NAMALWA (cell line): ENCODE measurements around the gene TMEM125.
A peak's percentile ranks its signal among the peaks of the same experiment; 100 is the strongest.

Experiments
- DNase-seq: peaks from one replicate; pipeline ENCODE4 v3.0.0-alpha.2; 2015; ENCODE audit warnings: low spot score

Gene TMEM125

DNA sequence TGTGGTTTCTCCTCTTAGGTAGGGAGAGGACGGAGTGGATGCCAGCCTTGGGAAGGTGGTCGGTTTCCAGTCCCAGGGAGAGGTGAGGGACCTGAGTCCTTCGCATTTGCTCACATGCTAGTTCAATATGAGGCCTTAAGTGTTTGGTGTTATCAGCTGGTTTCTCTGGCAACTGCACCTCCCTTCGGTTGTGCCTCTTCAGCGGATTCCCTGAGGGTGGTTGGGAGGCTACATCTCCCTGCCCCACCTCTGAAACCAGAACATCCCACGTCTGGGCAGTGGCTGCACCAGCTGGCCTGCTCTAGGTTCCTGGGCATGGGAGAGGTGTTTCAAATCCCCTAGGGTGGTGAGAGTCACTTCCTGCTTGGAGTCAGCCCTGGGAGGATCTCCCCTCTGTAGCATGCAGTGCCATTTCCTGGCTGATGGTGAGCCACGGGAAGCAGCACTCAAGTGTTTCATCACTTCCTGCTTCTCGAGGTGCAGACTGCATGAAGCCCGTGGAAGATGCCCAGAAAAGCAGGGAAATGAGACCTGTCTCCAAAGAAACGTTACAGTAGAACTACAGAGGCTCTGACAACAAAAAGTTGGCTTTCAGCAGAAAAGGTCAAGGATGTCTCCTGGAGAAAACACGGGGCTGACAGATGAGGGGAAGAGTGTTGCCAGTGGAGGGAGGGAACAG, 4.5 kb downstream of the TMEM125 start:
- DNase-seq: peak; percentile 37

DNA sequence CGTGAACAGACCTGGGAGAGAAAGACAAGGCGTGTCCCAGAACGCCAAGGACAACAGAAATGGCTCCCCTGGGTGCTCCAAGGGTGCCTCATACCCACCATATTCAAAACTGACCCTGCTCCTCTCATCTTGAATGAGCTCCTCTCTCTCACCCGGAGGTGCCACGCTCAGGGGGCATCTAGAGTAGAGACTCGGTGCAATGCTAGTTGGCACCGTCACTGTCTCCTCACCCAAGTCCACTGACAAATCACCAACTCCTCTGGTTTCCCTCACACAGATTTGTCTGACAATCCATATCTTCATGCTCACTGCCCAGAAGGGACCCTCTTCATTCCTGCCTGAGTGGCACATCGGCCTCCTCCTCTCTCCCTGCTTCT, 5.0 kb downstream of the TMEM125 start:
- DNase-seq: no peak

GRCh38 chr1:43275826-43276620, 6.2 kb downstream of the TMEM125 start:
- DNase-seq: no peak

- DNase-seq: no peak
These were observed 6.9 kb downstream of the TMEM125 start for GRCh38 chr1:43276673-43277072.

- no peak for DNase-seq
These were observed 7.5 kb downstream of the TMEM125 start for GRCh38 chr1:43277116-43277876.

DNA sequence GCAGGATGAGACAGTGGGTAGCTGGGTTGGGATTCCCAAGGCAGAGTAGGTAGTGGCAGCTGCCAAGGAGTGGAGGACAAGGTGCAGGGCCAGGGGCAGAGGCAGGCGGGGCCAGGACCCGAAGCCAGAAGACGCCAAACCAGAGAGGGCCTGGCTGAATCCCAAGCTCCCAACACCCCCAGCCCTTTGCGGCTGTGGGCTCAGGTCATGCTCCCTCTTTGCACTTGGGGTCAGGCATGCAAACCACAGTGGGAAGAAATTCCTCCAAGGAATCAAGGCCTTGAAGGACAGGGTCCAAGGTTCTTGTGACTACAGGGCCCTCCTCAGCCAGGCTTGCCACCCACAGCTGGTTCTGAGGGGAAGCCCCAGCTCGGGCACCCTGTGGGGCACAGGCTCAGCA, 9.4 kb downstream of the TMEM125 start:
- DNase-seq: no peak

DNA sequence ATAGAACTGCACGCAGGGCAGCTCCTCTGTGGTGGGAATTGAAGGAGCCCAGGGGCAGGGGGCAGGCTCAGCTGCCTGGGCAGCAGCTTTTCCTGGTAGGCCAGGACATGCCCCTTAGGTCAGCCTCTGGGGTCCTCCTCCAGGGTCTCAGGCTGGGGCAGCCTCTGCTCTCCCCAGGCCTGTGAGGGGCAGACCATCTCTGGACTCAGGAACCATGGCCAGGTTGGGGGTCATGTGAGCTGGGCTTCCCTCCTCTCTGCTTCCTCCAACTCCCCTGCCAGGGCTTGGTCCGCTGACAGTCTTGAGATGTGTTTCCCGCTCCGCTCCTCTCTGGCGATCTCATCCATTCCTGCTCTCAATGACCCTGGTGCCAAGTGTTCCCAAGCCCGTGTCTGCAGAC, 9.9 kb downstream of the TMEM125 start:
- no peak for DNase-seq

DNA sequence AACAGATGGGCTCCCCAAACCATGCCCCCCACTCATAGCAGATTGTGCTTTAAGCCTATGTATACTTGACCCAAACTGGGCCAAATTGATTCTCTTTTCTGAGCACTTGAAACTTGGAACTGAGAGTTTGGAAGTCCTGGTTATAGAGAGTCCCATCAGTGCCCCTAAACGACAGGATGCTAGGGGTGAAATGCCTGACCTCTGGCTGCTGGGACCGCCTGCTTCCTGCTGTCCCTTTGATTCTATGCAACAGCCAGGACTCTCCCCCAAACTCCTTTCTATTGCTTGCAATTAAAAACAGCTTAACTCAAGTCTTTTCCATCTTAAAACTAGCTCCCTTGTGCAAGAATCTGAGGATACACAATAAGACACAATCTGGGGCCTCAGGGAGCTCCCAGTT, 10.9 kb downstream of the TMEM125 start:
- DNase-seq: no peak

DNA sequence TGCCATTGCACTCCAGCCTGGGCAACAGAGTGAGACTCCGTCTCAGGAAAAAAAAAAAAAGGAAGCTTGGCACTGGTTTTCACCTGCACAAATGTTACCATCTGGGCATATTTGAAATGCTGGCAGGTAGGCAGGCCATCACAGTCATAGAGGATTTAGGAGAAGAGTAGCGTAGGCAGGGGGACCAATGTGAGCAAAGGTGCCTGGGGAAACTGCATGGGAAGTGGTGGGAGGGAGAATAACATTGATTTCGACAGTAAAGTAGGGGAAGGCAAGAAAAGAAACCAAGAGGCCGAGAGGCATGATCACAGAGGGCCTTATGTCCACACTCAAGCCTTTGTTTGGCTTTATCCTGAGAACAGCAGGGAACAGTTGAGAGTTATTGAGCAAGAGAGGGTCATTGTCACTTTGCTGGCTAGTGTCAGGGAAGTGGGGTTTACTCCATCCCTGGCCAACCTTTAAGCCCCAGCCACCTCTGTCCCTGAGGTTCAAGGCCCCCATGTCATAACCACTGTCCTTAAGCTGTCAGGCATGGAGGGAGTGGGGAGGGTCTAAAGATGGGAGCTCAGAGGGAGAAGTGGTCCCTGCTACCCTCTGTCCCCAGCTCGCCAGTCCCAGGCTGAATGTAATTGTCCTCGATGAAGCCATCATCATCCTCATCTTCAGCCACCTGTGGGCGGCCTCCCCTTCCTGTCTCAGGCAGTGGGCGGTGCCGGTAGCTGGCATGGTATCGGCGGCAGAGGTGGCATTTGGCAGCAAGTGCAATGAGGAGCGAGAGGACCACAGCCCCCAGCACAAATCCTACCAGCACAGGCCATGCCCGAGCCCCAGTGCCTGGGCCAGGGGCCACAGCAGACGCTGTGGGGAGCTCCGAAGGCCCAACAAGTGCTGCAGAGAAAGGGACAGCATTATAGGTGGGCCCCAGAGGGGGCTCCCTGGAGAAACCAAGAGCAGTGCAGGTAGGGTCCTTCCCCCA, 12.7 kb downstream of the TMEM125 start:
- DNase-seq: no peak

- DNase-seq: no peak
These were observed 14.3 kb downstream of the TMEM125 start for GRCh38 chr1:43284065-43284464.

DNA sequence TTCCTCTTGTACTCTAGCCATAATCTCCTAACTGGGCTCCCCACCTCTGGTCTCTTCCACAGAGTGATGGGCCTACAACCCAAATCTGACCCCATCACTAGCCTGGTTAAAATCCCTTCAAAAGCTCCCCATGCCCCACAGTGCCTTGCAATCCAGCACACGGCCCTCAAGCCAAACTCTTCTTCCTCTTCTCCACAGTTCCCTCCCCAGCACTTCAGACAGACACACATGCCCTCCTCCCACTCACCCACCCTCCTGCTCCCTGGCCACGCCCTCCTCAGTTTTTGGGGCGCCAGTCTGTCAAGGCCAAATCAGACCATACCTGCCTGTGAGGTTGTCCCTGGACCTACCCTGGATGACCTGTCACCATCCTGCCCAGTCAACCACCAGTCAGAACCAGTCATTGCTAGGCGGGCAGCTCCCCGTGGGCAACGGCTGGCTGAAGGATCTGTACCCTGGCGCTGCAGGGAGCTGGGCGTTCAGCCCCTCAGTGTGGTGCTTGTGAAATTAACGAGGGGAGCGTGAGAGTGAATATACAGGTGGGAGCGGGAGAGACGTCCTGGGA, 14.8 kb downstream of the TMEM125 start:
- no peak for DNase-seq

- no peak for DNase-seq
These were observed 15.6 kb downstream of the TMEM125 start, which contains the start of gene C1orf210 for GRCh38 chr1:43285269-43285990. C1orf210 (minus strand) TSS chr1:43285581; CDS start chr1:43283270, 2,311 bp downstream.

DNA sequence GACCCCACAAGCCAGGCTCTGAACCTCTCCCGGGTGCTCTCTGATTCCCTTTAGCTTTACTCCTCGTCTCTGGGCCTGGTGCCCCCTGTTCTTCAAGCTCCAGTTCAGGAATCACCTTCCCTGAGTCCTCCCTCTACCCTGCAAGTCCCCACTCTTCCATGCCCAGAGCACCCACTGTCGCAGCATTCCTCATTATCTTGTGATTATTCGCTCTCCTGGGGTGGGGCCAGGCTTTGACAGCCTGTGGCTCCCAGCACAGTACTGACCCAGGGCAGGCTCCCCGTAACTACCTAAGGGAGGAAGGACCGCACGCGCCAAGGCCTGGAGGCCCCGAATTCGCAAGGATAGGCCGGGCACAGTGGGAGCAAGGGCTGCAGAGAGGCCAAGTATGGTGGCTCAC, 16.3 kb downstream of the TMEM125 start:
- no peak for DNase-seq

DNA sequence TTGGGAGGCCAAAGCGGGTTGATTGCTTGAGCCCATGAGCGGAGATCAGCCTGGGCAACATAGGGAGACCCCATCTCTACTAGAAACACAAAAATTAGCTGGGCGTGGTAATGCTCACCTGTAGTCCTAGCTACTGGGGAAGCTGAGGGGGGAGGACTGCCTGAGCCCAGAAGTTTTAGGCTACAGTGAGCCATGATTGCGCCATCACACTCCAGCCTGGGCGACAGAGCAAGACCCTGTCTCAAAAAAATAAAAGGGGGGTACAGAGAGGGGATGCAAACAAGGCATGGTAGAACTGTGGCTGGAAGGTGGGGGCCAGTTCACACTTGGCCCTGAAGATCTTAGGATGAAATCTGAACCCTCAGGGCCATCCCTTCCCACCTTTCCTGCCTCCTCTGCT, 16.8 kb downstream of the TMEM125 start:
- DNase-seq: no peak

GRCh38 chr1:43288058-43288784, 18.4 kb downstream of the TMEM125 start:
- DNase-seq: no peak

DNA sequence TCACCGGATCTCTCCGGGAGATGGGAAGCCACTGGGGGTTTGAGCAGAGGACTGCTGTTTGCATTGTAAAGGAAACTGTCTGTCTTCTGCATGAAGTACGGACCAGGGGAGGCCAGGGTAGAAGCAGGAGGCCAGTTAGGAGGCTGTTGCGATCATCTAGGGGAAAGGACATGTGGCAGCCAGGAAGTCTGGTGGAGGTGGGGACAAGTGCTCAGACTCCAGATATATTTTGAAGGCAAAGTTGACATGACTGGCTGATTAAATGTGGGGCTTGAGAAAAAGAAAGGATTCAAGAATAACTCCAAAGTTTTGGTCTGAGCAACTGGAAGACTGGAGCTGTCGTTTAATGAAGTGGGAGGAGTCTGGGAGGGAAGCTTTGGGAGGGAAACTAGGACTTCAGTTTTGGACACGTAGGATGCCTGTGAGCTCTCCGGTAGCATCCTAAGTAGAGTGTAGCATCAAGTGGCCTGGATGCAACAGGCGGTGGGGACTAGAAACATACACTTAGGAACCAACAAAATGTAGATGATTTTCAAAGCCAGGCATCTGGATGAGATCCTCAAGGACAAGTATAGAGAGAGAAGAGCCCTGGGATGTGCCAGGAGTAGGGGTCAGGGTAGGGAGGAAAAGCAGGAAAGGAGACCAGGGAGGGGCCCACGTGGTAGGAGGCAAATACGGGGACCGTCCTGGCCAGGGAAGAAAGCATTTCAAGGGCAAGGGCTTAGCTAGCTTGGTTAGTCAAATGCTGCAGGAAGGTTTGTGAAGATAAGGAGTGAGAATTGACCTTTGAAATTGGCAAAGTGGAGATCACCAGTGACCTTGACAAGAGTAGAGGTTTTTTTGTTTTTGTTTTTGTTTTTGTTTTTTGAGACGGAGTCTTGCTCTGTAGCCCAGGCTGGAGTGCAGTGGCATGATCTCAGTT, 19.3 kb downstream of the TMEM125 start:
- DNase-seq: no peak

GRCh38 chr1:43292216-43292615, 22.4 kb downstream of the TMEM125 start:
- no peak for DNase-seq

GRCh38 chr1:43292679-43293078, 22.9 kb downstream of the TMEM125 start:
- DNase-seq: no peak

DNA sequence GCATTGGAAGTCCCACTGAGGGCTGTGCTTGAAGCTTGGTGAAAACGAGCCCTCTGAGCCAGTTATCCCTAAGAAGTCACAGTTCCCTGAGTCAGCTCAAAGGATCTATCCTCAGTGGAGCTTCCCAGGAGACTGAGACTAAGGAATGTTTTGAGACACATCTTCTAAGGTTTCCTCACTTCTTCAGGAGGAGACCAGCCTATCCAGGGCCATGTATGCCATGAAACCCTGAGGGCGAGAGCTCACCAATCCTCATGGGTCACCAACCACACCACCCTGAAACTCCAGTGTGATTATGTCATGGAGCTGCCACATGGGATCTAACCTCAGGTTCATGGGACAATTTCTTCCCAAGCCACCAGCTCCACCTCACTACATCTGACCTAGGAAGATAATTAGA, 23.4 kb downstream of the TMEM125 start:
- no peak for DNase-seq
